Neural crest cell (in vitro differentiated cells): Measurements from ENCODE around the gene SH3PXD2A. TPM values are rescaled to one million over a fixed set of nuclear protein-coding genes. Genes with fewer than 3 reads are reported as not detected.
"Not testable (repeated sequence)": the region's sequence is repeated elsewhere in the genome, so short reads cannot be mapped to it uniquely, and the experiment has no call there.

ENCODE experiments used
- DNase-seq: peaks from one replicate; pipeline ENCODE4 v3.0.0; 2021; ENCODE audit warnings: low read depth, mixed read lengths, low spot score
- H3K27ac Mint-ChIP-seq: one replicate; pipeline ENCODE4 v1.8.0; 2021; ENCODE audit warnings: mild to moderate bottlenecking, mixed read lengths; ENCODE audit not compliant: unreplicated experiment
- H3K27me3 Mint-ChIP-seq: 2 replicates; pipeline ENCODE4 v1.8.0; 2021; ENCODE audit warnings: low read depth, mild to moderate bottlenecking, mixed read lengths
- H3K36me3 Mint-ChIP-seq: 2 replicates; pipeline ENCODE4 v1.8.0; 2021; ENCODE audit warnings: low read depth, mild to moderate bottlenecking, mixed read lengths
- H3K4me1 Mint-ChIP-seq: 2 replicates; pipeline ENCODE4 v1.8.0; 2021; ENCODE audit warnings: mixed read lengths
- H3K4me3 Mint-ChIP-seq: one replicate; pipeline ENCODE4 v1.8.0; 2021; ENCODE audit warnings: mild to moderate bottlenecking, mixed read lengths
- H3K9me3 Mint-ChIP-seq: 2 replicates; pipeline ENCODE4 v1.8.0; 2021; ENCODE audit warnings: mixed read lengths
- CTCF ChIP-seq: fragments of 200-600 bp; sonication (generic); conservative IDR thresholded peaks from 2 replicates; pipeline ENCODE4 v1.5.0; 2021; ENCODE audit warnings: antibody characterized with exemption, mild to moderate bottlenecking
- total RNA-seq: library from RNA; stranded (reverse); gene quantifications from 2 replicates; pipeline ENCODE4 v1.2.1, GENCODE V29; 2021

The SH3PXD2A gene
- total RNA-seq, 1 donor from 2014 or later = 22.8 TPM

- Mint-ChIP-seq H3K27ac (no peak overlapping the region), H3K9me3 (no peaks in the 10 kb centered on the region), H3K4me1 (peaks cover 34% of the 10 kb centered on the region), H3K27me3 (no peaks in the 10 kb centered on the region), H3K4me3 (no peak overlapping the region), H3K36me3 (peaks cover 17% of the 10 kb centered on the region)
- no peak for TF ChIP-seq CTCF
- DNase-seq = no peak
Observed at GRCh38 chr10:103776878-103777591, 78.3 kb downstream of the SH3PXD2A start.

- Mint-ChIP-seq H3K27me3 (no peaks in the 10 kb centered on the region), H3K4me1 (peaks cover 31% of the 10 kb centered on the region), H3K9me3 (no peaks in the 10 kb centered on the region), H3K36me3 (peaks cover 5% of the 10 kb centered on the region), H3K4me3 (no peak overlapping the region), H3K27ac (no peak overlapping the region)
- DNase-seq = no peak
- TF ChIP-seq CTCF = no peak
Observed at GRCh38 chr10:103775776-103776175, 79.6 kb downstream of the SH3PXD2A start.

- not testable (repeated sequence) for H3K36me3 Mint-ChIP-seq, DNase-seq, H3K27me3 Mint-ChIP-seq, H3K4me3 Mint-ChIP-seq, H3K27ac Mint-ChIP-seq, H3K9me3 Mint-ChIP-seq
- H3K4me1 Mint-ChIP-seq = peaks cover 33% of the 10 kb centered on the region
Observed at GRCh38 chr10:103772846-103773245, 82.5 kb downstream of the SH3PXD2A start.

- no peak for TF ChIP-seq CTCF
- H3K4me3 Mint-ChIP-seq = peak overlapping the region; percentile 72
- DNase-seq = peak; percentile 31
- H3K4me1 Mint-ChIP-seq = peaks cover 39% of the 10 kb centered on the region
- no peaks in the 10 kb centered on the region for H3K27me3 Mint-ChIP-seq
- no peaks in the 10 kb centered on the region for H3K9me3 Mint-ChIP-seq
- peaks cover 3% of the 10 kb centered on the region for H3K36me3 Mint-ChIP-seq
- peak overlapping the region; percentile 32 for H3K27ac Mint-ChIP-seq
Observed at GRCh38 chr10:103772096-103772845, 83.1 kb downstream of the SH3PXD2A start.

GRCh38 chr10:103770139-103770538 is 85.2 kb downstream of the SH3PXD2A start:
- Mint-ChIP-seq H3K4me1 (peaks cover 53% of the 10 kb centered on the region), H3K27ac (no peak overlapping the region), H3K27me3 (no peaks in the 10 kb centered on the region), H3K4me3 (no peak overlapping the region), H3K36me3 (peaks cover 3% of the 10 kb centered on the region), H3K9me3 (no peaks in the 10 kb centered on the region)
- DNase-seq = no peak
- TF ChIP-seq CTCF = no peak

GRCh38 chr10:103769176-103769575 is 86.2 kb downstream of the SH3PXD2A start:
- Mint-ChIP-seq H3K4me1 (peaks cover 60% of the 10 kb centered on the region), H3K27me3 (no peaks in the 10 kb centered on the region), H3K9me3 (no peaks in the 10 kb centered on the region), H3K4me3 (peak overlapping the region; percentile 12), H3K36me3 (no peaks in the 10 kb centered on the region), H3K27ac (peak overlapping the region; percentile 86)
- no peak for TF ChIP-seq CTCF
- no peak for DNase-seq
